ENCODE data around the gene NRF1.
"Not testable (repeated sequence)": the region's sequence is repeated elsewhere in the genome, so short reads cannot be mapped to it uniquely, and the experiment has no call there.

Gene NRF1
- total RNA-seq: 7.9 to 15.7 (median 11.5) reads per million in 18 experiments

DNA sequence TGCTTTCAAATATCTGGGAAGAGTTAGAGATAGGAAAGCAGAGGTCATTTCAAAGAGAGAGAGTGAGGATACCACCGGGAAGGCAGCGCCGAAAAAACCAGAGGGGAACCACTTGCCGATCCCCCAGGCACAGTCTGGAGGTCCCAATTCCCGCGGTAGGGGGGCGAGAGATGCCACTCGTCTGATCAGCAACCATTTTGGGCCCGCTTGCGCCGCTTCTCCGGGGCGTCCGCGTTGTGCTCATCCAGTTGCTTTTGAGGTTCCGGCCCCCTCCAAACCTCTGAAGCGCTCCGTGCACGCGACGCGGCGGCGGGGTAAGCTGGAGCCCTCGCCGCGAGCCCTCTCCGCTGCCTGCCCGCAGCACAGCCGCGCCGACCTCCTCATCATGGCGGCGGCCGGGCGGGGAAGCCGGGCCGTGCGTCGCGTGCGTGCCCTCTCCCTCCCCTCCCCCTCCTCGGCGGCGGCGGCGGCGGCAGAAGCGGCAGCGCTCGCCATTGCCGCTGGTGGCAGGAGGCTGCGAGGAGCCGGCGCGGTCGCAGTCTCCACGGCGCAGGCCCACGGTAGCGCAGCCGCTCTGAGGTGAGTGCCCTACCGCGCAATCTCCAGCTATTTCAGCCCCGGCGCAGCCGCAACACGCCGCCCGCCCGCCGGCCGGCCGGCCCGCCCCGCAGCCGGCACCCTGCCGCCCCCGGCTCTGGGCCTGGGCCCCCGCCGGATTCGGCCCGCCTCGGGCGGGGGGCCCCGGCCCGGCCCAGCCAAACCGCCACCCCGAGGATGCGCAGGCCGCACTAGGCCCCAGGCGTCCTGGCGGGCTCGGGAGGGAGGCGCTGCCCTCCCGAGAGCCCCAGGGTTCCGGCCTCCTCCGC, at the start of gene NRF1:
NRF1 (plus strand) TSS at position 475 of the 866 bp plus-strand sequence. CDS start 45,632 bp downstream, outside the sequence.
- DNase-seq: peak; percentile 88 to 95

DNA sequence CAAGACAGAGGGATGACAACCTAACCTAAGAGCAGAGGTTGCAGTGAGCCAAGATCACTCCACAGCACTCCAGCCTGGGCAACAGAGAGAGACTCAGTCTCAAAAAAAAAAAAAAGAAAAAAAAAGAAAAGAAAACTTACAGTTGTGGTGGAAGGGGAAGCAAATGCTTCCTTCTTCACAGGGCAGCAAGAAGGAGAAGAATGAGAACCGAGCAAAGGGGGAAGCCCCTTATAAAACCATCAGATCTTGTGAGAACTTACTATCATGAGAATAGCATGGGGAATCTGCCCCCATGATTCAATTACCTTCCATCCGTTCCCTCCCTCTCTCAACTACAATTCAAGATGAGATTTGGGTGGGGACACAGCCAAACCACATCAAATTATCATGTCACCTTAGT, 45.2 kb upstream of the NRF1 start:
- DNase-seq: peak; percentile 78 to 81

DNA sequence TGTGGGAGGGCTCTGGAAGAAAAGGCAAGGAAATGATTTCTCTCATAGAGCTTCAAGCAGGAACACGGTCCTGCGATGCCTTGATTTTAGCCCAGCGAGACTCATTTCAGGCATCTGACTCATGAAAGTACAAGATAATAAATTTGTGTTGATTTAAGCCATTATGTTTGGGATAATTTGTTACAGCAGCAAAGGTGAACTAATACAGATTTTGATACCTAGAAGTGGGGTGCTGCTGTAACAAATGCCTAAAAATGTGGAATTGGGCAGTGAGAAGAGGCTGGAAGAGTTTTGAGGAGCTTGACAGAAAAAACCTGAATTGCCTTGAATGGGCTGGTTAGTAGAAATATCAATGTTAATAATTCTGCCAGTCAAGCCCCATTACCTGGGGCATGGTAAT, 44.1 kb upstream of the NRF1 start:
- no peak for DNase-seq

DNA sequence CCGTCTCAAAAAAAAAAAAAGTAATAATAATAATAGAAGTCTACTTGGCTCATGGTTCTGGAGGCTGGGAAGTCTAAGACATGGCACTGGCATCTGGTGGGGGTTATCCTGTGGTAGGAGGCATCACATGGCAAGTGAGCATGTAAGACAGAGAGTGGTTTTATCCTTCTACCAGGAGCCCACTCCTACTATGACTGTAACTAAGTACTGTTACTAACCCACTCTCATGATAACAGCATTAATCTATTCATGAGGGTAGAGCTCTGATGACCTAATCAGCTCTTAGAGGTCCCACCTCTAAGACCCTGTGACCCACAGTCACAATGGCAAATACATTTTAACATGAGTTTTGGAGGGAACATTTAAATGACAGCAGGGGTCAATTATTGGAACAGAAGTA, 43.3 kb upstream of the NRF1 start:
- no peak for DNase-seq

DNA sequence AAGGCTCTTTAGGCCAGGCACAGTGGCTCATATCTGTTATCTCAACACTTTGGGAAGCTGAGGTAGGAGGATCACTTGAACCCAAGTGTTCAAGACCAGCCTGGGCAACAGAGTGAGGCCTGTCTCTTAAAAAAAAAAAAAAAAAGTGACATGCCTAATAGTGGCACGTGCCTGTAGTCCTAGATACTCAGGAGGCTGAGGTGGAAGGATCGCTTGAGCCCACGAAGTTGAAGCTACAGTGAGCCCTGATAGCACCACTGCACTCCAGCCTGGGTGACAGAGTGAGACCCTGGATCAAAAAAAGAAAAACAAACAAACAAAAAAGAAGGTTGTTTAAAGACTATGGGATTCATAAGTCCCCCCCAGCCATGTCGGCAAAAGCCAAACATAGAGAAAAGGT, 42.2 kb upstream of the NRF1 start:
- no peak for DNase-seq

DNA sequence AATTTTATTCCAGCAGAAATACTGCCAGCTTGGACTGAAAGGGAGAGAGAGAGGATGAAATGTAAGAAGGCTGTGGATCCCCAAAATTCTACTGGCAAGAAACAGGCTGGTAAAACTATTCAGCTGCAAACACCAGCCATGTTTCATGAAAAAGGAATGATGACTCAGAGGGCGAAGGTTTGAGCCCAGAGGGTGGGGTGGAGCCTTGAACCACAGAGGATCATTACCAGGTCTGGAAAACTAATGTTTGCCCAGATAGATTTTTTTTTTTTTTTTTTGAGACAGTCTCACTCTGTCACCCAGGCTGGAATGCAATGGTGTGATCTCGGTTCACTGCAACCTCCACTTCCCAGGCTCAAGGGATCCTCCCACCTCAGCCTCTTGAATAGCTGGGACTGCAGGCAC, 41.7 kb upstream of the NRF1 start:
- peak; percentile 11 to 44 for DNase-seq

DNA sequence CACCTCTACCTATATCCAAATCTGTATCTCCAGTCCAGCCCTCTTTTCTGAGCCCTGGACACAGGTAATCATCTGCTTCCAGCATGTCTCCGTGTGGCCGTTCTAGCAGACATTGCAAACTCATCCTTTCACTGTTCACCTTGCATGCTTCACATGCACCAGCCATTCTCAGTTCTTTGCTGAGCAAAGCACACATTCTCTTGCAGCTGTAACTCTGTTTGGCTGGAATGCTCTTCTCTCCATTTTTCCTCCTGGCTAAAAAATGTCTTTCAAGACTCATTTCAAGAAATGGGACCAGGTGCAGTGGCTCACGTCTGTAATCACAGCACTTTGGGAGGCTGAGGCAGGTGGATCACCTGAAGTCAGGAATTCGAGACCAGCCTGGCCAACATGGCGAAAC, 40.3 kb upstream of the NRF1 start:
- DNase-seq: no peak

DNA sequence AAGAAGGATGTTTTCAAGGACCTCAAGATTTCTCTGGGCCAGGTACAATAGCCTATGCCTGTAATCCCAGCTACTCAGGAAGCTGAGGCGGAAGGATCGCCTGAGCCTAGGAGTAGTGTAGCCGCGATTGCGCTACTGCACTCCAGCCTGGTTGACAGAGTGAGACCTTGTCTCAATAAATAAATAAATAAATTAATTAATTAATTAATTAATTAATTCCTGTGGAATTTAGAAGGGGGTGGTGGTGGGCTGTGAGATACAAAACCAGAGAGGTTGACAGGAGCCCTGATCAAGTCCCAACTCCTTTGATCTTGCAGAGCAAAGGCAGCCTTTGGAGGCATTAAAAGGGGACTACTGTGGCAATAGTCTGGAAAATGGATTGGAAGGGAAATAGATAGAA, 39.3 kb upstream of the NRF1 start:
- no peak for DNase-seq

DNA sequence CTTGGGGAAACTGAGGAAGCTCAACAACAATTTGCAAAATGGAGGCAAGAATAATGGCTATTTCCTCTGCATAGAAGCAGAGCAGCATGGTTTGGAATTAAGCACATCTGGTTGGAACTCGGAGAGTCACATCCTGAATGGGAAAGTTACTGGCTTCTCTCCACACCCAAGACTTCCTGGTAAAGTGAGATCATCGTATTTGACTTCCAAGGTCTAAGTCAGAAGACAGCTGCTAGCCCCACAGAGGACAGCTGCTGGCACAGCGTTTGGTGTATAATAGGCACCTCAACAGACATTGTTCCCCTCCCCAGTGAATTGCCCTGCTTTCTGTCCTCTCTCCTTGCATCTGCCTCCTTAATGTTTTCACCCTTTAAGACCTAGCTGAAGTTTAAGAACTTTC, 37.0 kb upstream of the NRF1 start:
- DNase-seq: no peak

DNA sequence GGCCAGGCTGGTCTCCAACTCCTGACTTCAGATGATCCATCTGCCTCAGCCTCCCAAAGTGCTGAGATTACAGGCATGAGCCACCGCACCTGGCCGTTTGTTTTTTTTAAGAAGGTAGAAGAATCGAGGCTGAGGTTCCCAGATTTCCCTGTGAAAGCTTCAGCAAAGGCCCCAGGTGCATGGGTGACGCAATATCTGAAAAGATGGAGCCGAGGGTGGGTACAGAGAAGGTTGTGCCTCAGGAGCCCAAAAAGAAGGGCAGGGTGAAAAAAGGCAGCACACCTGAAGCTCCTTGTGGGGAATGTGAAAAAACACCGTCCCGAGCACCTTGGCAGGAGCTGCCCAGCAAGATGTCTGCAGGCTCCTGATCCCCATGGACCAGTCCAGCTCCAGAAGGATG, 35.8 kb upstream of the NRF1 start:
- DNase-seq: no peak

DNA sequence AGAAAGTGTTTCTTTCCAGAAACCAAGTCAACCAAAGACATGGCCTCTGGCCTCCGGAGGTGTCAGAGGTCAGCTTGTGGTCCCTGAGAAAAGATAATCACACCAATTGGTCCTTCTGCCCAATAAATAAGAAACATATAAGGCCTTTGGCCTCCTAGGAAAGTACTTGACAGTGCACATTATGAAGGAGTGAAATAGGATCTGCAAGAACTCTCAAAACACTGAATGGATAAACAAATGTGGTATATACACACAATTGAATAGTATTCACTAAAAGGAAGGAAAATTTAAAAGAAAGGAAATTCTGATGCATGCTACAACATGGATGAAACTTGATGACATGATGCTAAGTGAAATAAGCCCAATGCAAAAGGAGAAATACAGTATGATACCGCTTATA, 35.4 kb upstream of the NRF1 start:
- no peak for DNase-seq

DNA sequence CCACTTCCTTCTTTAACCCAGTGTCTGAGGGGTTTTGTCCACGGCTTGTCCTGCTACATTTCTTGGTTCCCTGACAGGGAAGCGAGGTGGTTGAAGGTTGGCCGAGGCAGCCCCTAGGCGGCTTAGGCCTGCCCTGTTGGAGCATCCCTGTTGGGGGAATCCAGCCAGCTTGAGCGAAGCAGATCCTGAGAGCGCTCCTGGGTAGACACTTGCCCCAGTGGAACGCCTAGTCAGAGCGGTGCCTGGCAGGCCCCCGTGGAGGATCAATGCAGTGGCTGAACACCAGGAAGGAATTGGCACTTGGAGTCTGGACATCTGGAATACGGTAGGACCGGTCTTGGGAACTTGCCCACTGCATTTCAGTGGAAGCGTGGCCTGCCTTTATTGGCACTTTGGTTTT, 32.7 kb upstream of the NRF1 start:
- DNase-seq: no peak

DNA sequence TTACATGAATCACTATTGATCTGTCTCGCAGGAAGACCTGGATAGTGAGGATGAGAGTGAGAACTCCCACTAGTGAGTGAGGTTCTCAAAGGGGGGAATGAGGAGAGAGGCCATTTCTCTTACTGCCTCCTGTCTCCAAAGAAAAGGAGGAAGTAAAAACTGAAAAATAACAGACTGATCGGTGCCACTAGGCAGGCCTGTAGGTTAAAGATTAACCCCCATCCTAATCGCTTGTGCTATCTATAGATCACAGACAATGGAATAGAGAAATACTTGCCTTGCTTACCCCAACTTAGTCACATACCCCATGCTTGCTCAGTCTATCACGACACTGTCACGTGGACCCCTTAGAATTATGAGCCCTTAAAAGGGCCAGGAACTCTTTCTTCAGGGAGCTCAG, 25.3 kb upstream of the NRF1 start:
- DNase-seq: not testable (repeated sequence)

DNA sequence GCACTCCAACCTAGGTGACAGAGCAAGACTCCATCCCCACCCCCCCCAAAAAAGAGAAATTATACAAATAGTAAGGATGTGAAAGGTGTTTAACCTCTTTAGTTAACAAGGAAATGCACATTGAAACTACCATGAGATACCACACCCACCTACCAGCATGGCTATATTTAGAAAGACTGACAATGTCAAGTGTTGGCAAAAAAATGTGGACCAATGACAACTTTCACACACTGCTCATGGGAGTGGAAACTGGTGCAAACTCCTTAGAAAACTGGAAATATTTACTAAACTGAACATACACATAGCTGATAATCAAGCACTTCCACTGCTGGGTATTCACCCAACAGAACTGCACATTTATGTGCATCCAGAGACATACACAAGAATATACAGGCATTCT, 23.3 kb upstream of the NRF1 start:
- no peak for DNase-seq

DNA sequence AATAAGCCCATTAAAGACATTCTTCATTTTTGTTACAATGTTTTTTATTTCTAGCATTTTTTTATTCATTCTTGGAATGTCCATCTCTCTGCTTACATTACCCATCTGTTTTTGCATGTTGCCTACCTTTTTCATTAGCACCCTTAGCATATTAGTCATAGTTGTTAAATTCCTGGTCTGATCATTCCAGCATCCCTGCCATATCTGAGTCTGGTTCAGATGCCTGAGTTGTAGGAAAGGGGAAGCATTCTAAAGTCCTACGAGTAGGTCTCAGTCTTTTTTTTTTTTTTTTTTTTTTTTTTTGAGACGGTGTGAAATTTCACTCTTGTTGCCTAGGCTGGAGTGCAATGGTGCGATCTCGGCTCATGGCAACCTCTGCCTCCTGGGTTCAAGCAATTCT, 19.7 kb upstream of the NRF1 start:
- no peak for DNase-seq

DNA sequence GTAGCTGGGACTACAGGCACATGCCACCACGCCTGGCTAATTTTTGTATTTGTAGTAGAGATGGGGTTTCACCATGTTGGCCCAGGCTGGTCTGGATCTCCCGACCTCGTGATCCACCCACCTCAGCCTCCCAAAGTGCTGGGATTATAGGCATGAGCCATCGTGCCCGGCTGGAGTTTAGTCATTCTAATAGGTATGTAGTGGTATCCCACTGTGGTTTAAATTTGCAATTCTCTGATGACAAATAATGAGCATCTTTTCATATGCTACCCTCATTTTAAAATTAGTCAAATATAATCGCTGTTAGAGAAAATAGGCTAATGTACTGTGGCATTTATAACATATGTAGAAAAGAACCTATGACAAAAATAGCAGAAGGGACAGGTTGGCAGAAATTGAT, 15.1 kb upstream of the NRF1 start:
- DNase-seq: not testable (repeated sequence)

DNA sequence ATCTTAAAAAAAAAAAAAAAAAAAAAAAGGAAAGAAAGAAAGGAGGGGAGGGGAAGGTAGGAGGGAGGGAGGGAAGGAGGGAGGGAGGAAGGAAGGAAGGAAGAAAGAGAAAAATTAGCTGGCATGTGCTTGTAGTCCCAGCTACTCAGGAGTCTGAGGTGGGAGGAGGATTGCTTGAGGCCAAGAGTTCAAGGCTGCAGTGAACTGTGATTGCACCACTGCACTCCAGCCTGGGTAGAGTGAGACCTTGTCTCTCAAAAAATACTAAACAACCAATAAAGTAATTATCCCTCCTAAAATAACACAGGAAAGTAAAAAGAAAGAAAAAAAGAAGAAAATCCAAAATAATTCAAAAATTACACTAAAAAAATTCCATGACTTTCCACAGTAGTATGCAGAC, 13.8 kb upstream of the NRF1 start:
- no peak for DNase-seq

DNA sequence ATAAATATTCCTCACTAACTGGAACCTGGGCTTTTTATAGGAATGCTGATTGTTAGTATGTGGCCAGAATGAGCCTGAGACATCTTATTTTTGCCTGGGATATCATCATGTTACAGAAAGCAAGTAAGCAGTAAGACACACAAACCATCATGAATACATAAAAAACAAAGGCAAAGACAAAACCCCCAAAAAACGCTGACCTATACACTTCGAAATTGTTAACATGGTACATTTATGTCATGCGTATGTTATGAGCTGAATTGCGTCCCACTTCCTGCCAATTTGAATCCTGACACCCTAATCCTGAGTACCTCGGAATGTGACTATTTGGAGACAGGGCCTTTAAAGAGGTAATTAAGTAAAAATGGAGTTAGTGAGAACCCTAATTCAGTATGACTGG, 12.3 kb upstream of the NRF1 start:
- DNase-seq: no peak

DNA sequence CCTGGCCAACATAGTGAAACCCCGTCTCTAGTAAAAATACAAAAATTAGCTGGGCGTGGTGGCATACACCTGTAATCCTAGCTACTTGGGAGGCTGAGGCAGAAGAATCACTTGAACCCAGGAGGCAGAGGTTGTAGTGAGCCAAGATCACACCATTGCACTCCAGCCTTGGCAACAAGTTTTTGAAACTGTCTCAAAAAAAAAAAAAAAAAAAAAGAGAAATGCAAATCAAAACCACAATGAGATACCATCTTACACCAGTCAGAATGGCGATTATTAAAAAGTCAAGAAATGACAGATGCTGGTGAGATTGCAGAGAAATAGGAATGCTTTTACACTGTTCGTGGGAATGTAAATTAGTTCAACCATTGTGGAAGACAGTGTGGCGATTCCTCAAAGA, 7.9 kb upstream of the NRF1 start:
- DNase-seq: not testable (repeated sequence)

DNA sequence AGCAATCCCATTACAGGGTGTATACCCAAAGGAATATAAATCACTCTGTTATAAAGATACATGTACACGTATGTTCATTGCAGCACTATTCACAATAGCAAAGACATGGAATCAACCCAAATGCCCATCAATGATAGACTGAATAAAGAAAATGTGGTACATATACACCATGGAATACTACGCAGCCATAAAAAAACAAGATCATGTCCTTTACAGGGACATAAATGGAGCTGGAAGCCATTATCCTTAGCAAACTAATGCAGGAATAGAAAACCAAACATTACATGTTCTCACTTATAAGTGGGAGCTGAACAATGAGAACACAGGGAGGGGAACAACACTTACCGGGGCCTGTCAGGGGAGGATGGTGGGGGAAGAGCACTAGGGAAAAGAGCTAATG, 7.5 kb upstream of the NRF1 start:
- DNase-seq: not testable (repeated sequence)

DNA sequence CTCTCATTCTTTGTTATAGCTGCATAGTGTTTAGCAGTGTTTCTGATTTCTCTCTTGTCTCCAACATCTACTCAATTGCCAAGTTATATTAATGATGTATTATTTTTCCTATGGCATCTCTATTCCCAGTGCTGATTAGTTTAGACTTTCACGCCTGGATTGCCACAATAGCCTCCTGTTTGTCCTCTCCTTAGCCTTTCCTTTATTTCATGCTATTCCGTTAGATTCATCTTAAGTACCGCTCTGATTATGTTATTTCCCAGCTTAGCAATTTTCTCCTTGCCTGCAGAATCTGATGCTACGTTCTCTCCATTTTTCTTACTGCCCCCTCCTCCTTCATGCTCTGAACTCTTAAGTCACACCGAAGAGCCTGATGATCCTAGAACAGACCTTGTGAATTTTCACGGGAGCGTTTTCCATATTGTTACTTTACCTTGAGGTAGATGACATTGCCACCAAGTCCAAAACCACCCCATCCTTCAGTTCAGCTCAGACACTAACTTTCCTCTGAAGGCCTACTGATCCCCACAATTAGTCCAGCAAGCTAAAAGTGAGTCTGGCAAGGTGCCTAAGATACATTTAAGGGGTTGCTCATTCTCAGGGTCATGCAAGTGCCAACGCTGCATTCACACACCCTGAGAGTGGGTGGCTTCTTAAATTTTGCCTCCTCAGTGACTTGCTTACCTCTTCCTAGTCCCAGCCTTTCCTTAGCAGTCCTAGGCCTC, 6.6 kb upstream of the NRF1 start:
- no peak for DNase-seq

DNA sequence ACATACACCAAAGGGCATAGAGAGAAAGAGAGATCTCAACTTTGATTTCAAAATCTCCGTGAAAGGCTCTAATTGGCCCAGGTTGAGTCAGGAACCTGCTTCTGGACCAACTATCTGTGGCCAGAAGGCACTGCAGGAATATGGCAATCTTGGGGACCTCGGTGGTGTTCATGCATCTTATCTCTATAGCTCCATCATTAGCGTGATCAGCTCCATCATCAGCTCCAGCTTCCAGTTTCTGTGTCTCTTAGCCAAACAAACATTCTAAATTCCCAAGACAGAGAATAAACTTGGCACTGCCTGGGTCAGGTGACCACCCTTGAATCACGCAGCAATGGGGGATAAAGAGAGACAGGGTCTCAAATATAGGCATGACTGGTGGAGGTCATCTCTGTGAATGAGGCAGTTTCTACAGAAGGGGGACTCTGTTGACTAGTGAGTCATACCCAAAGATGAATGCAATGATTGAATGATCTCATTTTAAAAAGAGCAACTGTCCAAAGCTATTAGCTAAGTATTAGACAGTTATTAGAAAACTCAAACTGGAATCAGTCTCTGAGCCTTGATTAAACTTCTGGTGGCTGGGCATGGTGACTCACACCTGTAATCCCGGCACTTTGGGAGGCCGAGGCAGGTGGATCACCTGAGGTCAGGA, 5.4 kb upstream of the NRF1 start:
- DNase-seq: no peak

DNA sequence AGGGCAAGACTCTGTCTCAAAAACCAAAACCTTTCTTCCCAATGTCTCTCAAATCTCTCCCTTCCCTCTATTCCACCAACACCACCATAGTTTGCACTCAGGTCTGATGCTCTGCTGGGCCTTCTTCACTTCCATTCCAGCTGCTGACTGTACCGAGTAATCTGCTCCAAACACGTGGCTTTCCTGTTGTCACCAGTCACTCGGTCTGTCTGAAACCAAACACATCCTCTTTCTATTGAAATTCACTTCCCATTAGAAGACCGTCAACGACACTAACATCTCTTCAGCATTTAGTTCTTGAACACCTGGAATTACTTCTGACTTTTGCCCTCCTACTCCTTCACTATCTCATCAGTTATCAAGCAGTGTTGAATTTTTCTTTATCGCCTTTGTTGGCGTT, 4.7 kb upstream of the NRF1 start:
- DNase-seq: peak; percentile 70 to 83
